Measurements from ENCODE around the gene MAPKAP1. TPM values are rescaled to one million over a fixed set of nuclear protein-coding genes. Genes with fewer than 3 reads are reported as not detected.

MAPKAP1 gene
- polyA plus RNA-seq, 1 donor (not counting 4 experiments of a cell fraction or from before 2014, with no cell fraction given) = 129 TPM

GRCh38 chr9:125587819-125588460 lies 119.1 kb downstream of the MAPKAP1 start:
- H3K9me1 ChIP-seq (ENCODE audit: control insufficient read depth, extremely low read depth, insufficient read depth, low read length) = peaks cover 4% of the 10 kb centered on the region
- H3K4me2 ChIP-seq (ENCODE audit: control insufficient read depth, extremely low read depth, insufficient read depth, low read depth, low read length) = no peak overlapping the region
- no peak overlapping the region for H3K4me3 ChIP-seq (ENCODE audit: control insufficient read depth in 2 of 3, extremely low read depth in 1 of 3, insufficient read depth in 2 of 3, low read depth in 1 of 3, low read length in 3 of 3)
- no peak overlapping the region for H3K9ac ChIP-seq (ENCODE audit: control insufficient read depth, extremely low read depth, insufficient read depth, low read length)
- dilution Hi-C loops (cut with MboI; ENCODE audit: extremely low pct_ligation_motif_present, low sequenced_read_pairs) = no loop called here
- no peak overlapping the region for H2AFZ ChIP-seq (ENCODE audit: control insufficient read depth, low read length)
- H3K27me3 ChIP-seq (ENCODE audit: control insufficient read depth, extremely low read depth, insufficient read depth, low read length) = no peaks in the 10 kb centered on the region
- DNase-seq (ENCODE audit: low read depth, low spot score) = no peak
- H3K27ac ChIP-seq (ENCODE audit: control insufficient read depth, insufficient read depth, low read length) = no peak overlapping the region
- H3K79me2 ChIP-seq (ENCODE audit: control insufficient read depth, insufficient read depth, low read length) = peaks cover 59% of the 10 kb centered on the region
- peaks cover 8% of the 10 kb centered on the region for H3K4me1 ChIP-seq (ENCODE audit: control insufficient read depth, extremely low read depth, insufficient read depth, low read length)
- FAIRE-seq = no peak
- no peaks in the 10 kb centered on the region for H4K20me1 ChIP-seq (ENCODE audit: control insufficient read depth, extremely low read depth, insufficient read depth, low read length)
- no peaks in the 10 kb centered on the region for H3K9me3 ChIP-seq (ENCODE audit: control insufficient read depth, low read depth, low read length)
- H3K36me3 ChIP-seq (ENCODE audit: control insufficient read depth in 2 of 2, extremely low read depth in 1 of 2, insufficient read depth in 2 of 2, low read length in 2 of 2) = peaks cover 2 to 10% of the 10 kb centered on the region in 2 experiments
- no peak for TF ChIP-seq CTCF (optimal IDR thresholded peaks at IDR 0.05 in 1 of 3, IDR thresholded peaks at IDR 0.05 in 1 of 3, conservative IDR thresholded peaks at IDR 0.05 in 1 of 3; ENCODE audit: extremely low read depth in 1 of 3, insufficient read depth in 2 of 3, low read length in 3 of 3)
- no peak for TF ChIP-seq EZH2 (IDR thresholded peaks at IDR 0.05; ENCODE audit: low read length)

GRCh38 chr9:125586172-125586511 lies 120.9 kb downstream of the MAPKAP1 start:
- no peak for FAIRE-seq
- H3K36me3 ChIP-seq (ENCODE audit: control insufficient read depth in 2 of 2, extremely low read depth in 1 of 2, insufficient read depth in 2 of 2, low read length in 2 of 2) = peaks cover 6 to 15% of the 10 kb centered on the region in 2 experiments
- H3K9me1 ChIP-seq (ENCODE audit: control insufficient read depth, extremely low read depth, insufficient read depth, low read length) = peaks cover 4% of the 10 kb centered on the region
- dilution Hi-C loops (cut with MboI; ENCODE audit: extremely low pct_ligation_motif_present, low sequenced_read_pairs) = no loop called here
- peaks cover 8% of the 10 kb centered on the region for H3K4me1 ChIP-seq (ENCODE audit: control insufficient read depth, extremely low read depth, insufficient read depth, low read length)
- H3K9ac ChIP-seq (ENCODE audit: control insufficient read depth, extremely low read depth, insufficient read depth, low read length) = no peak overlapping the region
- H2AFZ ChIP-seq (ENCODE audit: control insufficient read depth, low read length) = no peak overlapping the region
- H3K27me3 ChIP-seq (ENCODE audit: control insufficient read depth, extremely low read depth, insufficient read depth, low read length) = no peaks in the 10 kb centered on the region
- no peak for TF ChIP-seq CTCF (optimal IDR thresholded peaks at IDR 0.05 in 1 of 3, IDR thresholded peaks at IDR 0.05 in 1 of 3, conservative IDR thresholded peaks at IDR 0.05 in 1 of 3; ENCODE audit: extremely low read depth in 1 of 3, insufficient read depth in 2 of 3, low read length in 3 of 3)
- TF ChIP-seq EZH2 (IDR thresholded peaks at IDR 0.05; ENCODE audit: low read length) = no peak
- no peak for DNase-seq (ENCODE audit: low read depth, low spot score)
- peaks cover 53% of the 10 kb centered on the region for H3K79me2 ChIP-seq (ENCODE audit: control insufficient read depth, insufficient read depth, low read length)
- H3K4me3 ChIP-seq (ENCODE audit: control insufficient read depth in 2 of 3, extremely low read depth in 1 of 3, insufficient read depth in 2 of 3, low read depth in 1 of 3, low read length in 3 of 3) = no peak overlapping the region
- no peaks in the 10 kb centered on the region for H4K20me1 ChIP-seq (ENCODE audit: control insufficient read depth, extremely low read depth, insufficient read depth, low read length)
- no peak overlapping the region for H3K27ac ChIP-seq (ENCODE audit: control insufficient read depth, insufficient read depth, low read length)
- H3K4me2 ChIP-seq (ENCODE audit: control insufficient read depth, extremely low read depth, insufficient read depth, low read depth, low read length) = no peak overlapping the region
- no peaks in the 10 kb centered on the region for H3K9me3 ChIP-seq (ENCODE audit: control insufficient read depth, low read depth, low read length)

Measured in keratinocyte (primary cell).